IMR-90 (cell line): ENCODE results near the gene DLX3.

Experiments
- NFE2L2 ChIP-seq: fragments of 150-350 bp; IDR thresholded peaks from 2 replicates; pipeline ENCODE4 v1.6.1; 2016; ENCODE audit warnings: low read depth, mild to moderate bottlenecking, low read length
- RAD21 ChIP-seq: IDR thresholded peaks from 2 replicates; pipeline ENCODE4 v1.6.1; 2012; ENCODE audit warnings: low read length, improper control_type of control experiment
- USF2 ChIP-seq: fragments of 150-350 bp; IDR thresholded peaks from 2 replicates; pipeline ENCODE4 v1.6.1; 2017; ENCODE audit warnings: mild to moderate bottlenecking, antibody characterized with exemption, low read length, low read depth

- TF ChIP-seq NFE2L2 (no peak), RAD21 (no peak), USF2 (no peak)
Measured at GRCh38 chr17:50043290-50044148, 48.5 kb upstream of the DLX3 start.
